IPS-18a (cell line): ENCODE measurements around the gene ZNF615.
"Not testable (repeated sequence)": the region's sequence is repeated elsewhere in the genome, so short reads cannot be mapped to it uniquely, and the experiment has no call there.

Experiments
- H3K27ac ChIP-seq: one replicate; pipeline ENCODE4 v1.5.1; 2013; ENCODE audit warnings: low read length
- H3K27me3 ChIP-seq: one replicate; pipeline ENCODE4 v1.6.1; 2013; ENCODE audit warnings: mild to moderate bottlenecking, low read length; ENCODE audit not compliant: control insufficient read depth, insufficient read depth
- H3K36me3 ChIP-seq: one replicate; pipeline ENCODE4 v1.6.1; 2013; ENCODE audit warnings: low read depth, low read length; ENCODE audit not compliant: control insufficient read depth
- H3K4me1 ChIP-seq: one replicate; pipeline ENCODE4 v1.6.1; 2013; ENCODE audit warnings: low read depth, low read length; ENCODE audit not compliant: control insufficient read depth
- H3K4me3 ChIP-seq: one replicate; pipeline ENCODE4 v1.5.1; 2013; ENCODE audit warnings: low read length
- H3K9ac ChIP-seq: one replicate; pipeline ENCODE4 v1.6.1; 2013; ENCODE audit warnings: mild to moderate bottlenecking, low read length, moderate library complexity
- H3K9me3 ChIP-seq: one replicate; pipeline ENCODE4 v1.6.1; 2013; ENCODE audit warnings: low read depth, low read length; ENCODE audit not compliant: control insufficient read depth

Gene ZNF615

DNA sequence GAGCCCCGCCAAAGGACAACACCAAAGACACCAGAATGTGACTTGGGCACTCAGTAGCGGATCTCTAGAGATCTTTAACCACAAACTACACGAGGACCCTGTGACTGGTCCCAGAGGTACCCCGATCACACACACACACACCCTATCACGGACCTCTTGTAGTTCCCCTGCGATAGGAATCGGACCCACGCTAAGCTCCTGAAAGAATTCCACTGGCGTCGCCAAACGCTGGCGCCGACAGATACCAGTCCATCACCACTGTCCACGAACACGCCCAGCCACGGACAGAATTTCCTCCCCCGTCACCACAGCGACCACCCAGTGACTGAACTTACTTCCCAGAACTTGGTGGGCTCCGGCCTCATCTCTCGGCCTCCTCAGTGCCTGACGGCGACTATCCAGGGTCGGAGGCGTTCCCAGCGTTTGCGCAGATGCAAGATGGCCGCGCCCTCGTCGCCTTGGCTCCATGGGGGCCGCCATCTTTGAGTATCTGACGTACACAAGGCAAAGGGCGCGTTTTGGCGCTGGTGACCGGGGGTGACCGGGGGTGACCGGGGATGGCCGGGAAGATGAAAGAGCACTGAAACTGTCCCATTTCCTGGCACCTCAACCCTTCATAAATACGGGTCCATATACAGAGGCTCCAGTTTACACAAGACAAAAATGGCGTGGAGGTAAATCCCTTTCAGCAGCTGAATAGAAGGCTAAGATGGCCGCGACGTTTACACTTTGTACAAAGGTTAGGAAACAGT lies at the start of gene ZNF615:
Gene ZNF615, minus strand, starts transcription at position 406 of the 752 bp plus-strand sequence. CDS start 4,500 bp downstream, outside the sequence.
- Histone ChIP-seq H3K4me1 (no peaks in the 10 kb centered on the region), H3K9me3 (no peaks in the 10 kb centered on the region), H3K9ac (peak within 1 kb of the TSS; percentile 80), H3K27ac (peak within 1 kb of the TSS; percentile 84), H3K36me3 (no peaks in the 10 kb centered on the region), H3K4me3 (peak within 1 kb of the TSS; percentile 86), H3K27me3 (no peaks in the 10 kb centered on the region)

DNA sequence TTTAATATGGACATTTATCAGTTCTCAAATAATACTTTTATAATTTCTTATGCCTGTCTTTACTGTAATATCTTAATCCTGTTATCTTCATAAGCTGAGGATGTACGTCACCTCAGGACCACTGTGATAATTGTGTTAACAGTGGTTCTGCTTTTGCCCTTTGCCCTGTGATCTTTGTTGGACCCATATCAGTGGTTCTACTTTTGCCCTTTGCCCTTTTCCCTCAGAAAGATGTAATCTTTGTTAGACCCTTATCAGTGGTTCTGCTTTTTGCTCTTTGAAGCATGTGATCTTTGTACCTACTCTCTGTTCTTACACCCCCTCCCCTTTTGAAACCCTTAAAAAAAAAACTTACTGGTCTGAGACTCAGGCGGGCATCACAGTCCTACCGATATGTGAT lies 48.5 kb upstream of the ZNF615 start:
- H3K9me3 ChIP-seq, result peaks cover 13% of the 10 kb centered on the region
- H3K4me1 ChIP-seq, H3K27me3 ChIP-seq, H3K9ac ChIP-seq, H3K4me3 ChIP-seq, H3K36me3 ChIP-seq, H3K27ac ChIP-seq: not testable (repeated sequence)

DNA sequence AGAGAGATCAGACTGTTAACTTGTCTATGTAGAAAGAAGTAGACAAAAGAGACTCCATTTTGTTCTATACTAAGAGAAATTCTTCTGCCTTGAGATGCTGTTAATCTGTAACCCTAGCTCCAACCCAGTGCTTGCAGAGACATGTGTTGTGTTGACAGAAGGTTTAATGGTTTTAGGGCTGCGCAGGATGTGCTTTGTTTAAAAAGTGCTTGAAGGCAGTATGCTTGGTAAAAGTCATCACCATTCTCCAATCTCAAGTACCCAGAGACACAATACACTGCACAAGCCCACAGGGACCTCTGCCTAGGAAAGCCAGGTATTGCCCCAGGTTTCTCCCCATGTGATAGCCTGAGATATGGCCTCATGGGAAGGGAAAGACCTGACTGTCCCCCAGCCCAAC lies 43.7 kb upstream of the ZNF615 start:
- not testable (repeated sequence) for H3K4me3 ChIP-seq, H3K27ac ChIP-seq, H3K27me3 ChIP-seq, H3K9me3 ChIP-seq, H3K36me3 ChIP-seq, H3K4me1 ChIP-seq, H3K9ac ChIP-seq

DNA sequence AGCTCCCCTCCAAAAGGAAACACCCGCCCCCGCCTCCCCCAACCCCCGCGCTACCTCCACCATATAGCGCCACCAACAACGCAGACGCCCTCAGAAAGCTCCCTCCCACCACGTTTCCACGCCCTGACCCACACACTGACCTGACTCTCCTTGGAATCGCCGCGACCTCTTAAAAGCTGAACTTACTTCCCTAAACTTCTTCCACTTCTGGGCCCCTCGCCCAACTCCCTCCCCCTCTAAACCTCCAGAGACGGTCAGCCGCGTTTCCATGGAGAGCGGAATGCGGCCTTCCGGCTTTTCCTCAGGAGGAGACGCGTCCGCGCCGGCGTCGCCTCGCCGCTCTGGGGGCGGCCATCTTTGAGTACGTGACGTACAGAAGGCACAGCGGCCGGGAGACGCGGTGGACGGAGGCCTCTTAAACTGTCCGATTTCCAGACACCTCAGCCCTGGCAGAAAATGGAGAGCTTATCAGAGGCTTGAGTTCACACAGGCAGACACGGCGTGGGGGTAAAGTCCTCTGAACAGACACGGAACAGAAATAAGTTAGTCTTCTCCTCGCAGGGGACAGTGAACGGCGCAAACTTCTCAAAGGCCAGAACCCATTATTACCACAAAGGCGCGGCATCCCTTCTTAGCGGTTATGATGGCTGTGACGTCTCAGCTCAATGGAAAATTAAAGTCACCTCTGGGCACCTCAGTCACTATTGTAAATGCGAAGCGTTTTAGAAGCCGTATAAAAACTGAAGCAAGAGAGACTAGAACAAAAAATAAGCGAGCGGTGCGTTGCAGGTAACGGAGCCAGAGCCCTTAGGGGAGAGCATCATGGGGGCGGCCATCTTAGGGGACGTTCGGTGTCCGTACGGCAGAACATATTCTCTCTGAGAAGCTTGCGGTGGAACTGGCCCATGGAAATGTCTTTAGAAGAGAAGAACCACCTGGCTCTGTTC lies 40.8 kb upstream of the ZNF615 start, which contains the start of gene ZNF432:
Gene ZNF432, minus strand, starts transcription at position 284 of the 947 bp plus-strand sequence. CDS start 1,970 bp downstream, outside the sequence.
- Histone ChIP-seq H3K27ac (peak within 1 kb of the TSS; percentile 86), H3K9me3 (peaks cover 10% of the 10 kb centered on the region), H3K4me3 (peak within 1 kb of the TSS; percentile 86), H3K36me3 (peaks cover 8% of the 10 kb centered on the region), H3K4me1 (no peaks in the 10 kb centered on the region), H3K9ac (peak within 1 kb of the TSS; percentile 90), H3K27me3 (no peaks in the 10 kb centered on the region)

DNA sequence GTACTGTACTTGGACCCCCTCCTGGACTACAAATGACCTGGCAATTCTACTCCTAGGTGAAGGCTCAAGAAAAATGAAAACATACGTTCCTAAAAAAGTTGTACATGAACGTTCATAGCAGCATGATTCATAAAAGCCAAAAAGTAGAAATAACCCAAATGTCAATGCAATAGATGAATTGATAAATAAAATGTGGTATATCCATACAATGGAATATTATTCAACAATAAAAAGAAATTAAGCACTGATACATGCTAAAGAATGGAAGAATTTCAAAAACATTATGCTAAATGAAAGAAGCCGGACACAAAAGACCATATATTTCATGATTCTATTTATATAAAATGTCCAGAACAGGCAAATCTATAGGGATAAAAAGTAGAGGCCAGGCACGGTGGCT lies 31.2 kb upstream of the ZNF615 start:
- peaks cover 36% of the 10 kb centered on the region for H3K36me3 ChIP-seq
- H3K4me3 ChIP-seq, result no peak overlapping the region
- no peak overlapping the region for H3K9ac ChIP-seq
- peaks cover 44% of the 10 kb centered on the region for H3K9me3 ChIP-seq
- H3K4me1 ChIP-seq, result no peaks in the 10 kb centered on the region
- H3K27me3 ChIP-seq, result no peaks in the 10 kb centered on the region
- H3K27ac ChIP-seq, result no peak overlapping the region

DNA sequence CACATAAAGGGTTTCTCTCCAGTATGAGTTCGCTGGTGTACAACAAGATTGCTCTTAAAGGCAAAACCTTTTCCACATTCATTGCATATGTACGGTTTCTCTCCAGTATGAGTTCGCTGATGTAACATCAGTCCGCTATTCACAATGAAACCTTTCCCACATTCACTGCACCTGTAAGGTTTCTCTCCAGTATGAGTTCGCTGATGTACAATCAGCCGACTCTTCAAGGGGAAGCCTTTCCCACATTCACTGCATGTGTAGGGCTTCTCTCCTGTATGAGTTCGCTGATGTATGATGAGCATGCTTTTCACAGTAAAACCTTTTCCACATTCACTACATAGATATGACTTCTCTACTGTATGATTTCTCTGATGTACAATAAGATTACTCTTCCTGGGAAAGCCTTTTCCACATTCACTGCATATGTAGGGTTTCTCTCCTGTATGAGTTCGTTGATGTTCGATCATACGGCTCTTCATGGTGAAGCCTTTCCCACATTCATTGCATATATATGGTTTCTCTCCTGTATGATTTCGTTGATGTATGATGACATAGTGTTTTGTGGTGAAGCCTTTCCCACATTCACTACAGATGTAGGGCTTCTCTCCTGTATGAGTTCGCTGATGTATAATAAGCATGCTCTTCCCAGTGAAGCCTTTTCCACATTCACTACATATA lies 26.2 kb upstream of the ZNF615 start:
- peaks cover 37% of the 10 kb centered on the region for H3K36me3 ChIP-seq

DNA sequence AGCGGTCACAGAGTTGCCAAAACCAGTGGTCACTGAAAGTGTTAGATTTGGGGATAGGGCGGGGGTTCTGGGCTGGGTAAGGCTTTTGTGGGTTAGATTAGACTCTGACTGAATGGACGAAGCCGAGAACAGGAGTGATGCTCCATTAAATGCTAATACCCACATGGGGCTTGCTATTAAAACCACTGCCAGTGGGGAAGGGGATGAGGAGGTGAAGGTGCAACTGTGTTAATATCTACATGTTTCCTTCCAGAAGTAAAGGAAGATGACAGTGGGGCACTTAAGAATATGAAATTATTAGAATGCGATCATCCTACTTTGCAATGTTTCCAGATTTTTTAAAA lies 20.7 kb upstream of the ZNF615 start:
- peaks cover 4% of the 10 kb centered on the region for H3K4me1 ChIP-seq
- peak overlapping the region; percentile 100 for H3K4me3 ChIP-seq
- H3K27ac ChIP-seq, result peak overlapping the region; percentile 96
- peaks cover 19% of the 10 kb centered on the region for H3K9me3 ChIP-seq
- peak overlapping the region; percentile 98 for H3K9ac ChIP-seq
- no peaks in the 10 kb centered on the region for H3K27me3 ChIP-seq
- peaks cover 27% of the 10 kb centered on the region for H3K36me3 ChIP-seq

More for the DNA sequence above, 26.2 kb upstream of the ZNF615 start:
- H3K27me3 ChIP-seq, result no peaks in the 10 kb centered on the region
- H3K9ac ChIP-seq, result no peak overlapping the region
- H3K27ac ChIP-seq, result no peak overlapping the region
- H3K4me3 ChIP-seq, result no peak overlapping the region
- peaks cover 58% of the 10 kb centered on the region for H3K9me3 ChIP-seq
- H3K4me1 ChIP-seq, result peaks cover under 1% of the 10 kb centered on the region

DNA sequence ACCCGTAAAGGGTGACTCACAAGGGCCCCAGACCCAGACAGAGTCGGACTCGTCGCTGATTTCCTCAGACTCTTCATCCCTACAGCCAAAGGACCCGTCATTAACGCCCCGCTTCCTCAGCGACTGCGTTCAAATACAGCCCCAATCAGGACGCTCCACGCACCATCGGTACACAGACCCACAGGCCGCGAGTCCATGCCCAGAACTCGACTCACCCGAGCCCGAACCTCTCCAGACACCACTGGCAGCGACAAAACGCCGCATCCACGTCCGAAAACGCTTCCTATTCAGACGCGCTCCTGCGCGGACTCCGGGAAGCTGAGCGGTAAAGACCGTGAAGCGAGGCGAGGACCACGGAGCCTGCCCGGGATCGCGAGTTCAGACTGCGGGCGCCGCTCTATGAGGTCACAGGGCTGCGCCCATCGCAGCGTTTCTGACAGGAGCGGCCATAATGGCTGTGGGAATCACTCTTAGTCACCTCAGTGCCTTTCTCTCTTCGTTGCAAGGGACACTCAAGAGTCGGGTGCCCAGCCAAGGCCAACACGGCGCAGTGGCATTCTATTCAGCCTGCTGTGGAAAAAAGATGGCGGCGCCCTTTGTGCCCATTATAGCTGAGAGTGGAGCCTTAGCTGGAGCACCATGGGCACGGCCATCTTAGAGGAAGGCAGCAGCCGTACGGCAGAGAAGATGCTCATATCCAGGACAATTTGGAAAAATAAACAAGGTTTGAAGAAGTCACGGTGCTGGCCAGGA lies 20.2 kb upstream of the ZNF615 start, which contains the start of gene ZNF614:
Gene ZNF614, minus strand, starts transcription at position 353 of the 753 bp plus-strand sequence. CDS start 2,634 bp downstream, outside the sequence.
- peak within 1 kb of the TSS; percentile 96 for H3K27ac ChIP-seq
- H3K9ac ChIP-seq, result peak within 1 kb of the TSS; percentile 98
- H3K9me3 ChIP-seq, result peaks cover 13% of the 10 kb centered on the region
- no peaks in the 10 kb centered on the region for H3K27me3 ChIP-seq
- H3K4me1 ChIP-seq, result peaks cover 4% of the 10 kb centered on the region
- peaks cover 25% of the 10 kb centered on the region for H3K36me3 ChIP-seq
- H3K4me3 ChIP-seq, result peak within 1 kb of the TSS; percentile 100

DNA sequence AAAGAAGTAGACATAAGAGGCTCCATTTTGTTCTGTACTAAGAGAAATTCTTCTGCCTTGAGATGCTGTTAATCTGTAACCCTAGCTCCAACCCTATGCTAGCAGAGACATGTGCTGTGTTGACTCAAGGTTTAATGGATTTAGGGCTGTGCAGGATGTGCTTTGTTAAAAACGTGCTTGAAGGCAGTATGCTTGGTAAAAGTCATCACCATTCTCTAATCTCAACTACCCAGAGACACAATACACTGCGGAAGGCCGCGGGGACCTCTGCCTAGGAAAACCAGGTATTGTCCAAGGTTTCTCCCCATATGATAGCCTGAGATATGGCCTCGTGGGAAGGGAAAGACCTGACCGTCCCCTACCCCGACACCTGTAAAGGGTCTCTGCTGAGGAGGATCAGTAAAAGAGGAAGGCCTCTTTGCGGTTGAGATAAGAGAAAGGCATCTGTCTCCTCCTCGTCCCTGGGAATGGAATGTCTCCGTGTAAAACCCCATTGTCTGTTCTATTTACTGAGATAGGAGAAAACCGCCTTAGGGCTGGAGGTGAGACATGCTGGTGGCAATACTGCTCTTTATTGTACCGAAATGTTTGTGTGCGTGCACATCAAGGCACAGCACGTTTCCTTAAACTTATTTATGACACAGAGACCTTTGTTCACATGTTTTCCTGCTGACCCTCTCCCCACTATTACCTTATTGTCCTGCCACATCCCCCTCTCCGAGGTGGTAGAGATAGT lies 18.4 kb upstream of the ZNF615 start:
- not testable (repeated sequence) for H3K4me1 ChIP-seq, H3K9ac ChIP-seq, H3K27ac ChIP-seq, H3K27me3 ChIP-seq, H3K9me3 ChIP-seq
- Histone ChIP-seq H3K36me3 (peaks cover 33% of the 10 kb centered on the region), H3K4me3 (peak overlapping the region; percentile 100)

DNA sequence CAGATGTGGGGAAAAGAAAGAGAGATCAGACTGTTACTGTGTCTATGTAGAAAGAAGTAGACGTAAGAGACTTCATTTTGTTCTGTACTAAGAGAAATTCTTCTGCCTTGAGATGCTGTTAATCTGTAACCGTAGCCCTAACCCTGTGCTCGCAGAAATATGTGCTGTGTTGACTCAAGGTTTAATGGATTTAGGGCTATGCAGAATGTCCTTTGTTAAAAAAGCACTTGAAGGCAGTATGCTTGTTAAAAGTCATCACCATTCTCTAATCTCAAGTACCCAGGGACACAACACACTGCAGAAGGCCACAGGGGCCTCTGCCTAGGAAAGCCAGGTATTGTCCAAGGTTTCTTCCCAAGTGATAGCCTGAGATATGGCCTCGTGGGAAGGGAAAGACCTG lies 16.5 kb upstream of the ZNF615 start:
- not testable (repeated sequence) for H3K9me3 ChIP-seq, H3K27ac ChIP-seq, H3K27me3 ChIP-seq, H3K4me1 ChIP-seq, H3K4me3 ChIP-seq, H3K9ac ChIP-seq
- H3K36me3 ChIP-seq, result peaks cover 52% of the 10 kb centered on the region
